ENCODE results near the gene GPR153.

GPR153 gene

DNA sequence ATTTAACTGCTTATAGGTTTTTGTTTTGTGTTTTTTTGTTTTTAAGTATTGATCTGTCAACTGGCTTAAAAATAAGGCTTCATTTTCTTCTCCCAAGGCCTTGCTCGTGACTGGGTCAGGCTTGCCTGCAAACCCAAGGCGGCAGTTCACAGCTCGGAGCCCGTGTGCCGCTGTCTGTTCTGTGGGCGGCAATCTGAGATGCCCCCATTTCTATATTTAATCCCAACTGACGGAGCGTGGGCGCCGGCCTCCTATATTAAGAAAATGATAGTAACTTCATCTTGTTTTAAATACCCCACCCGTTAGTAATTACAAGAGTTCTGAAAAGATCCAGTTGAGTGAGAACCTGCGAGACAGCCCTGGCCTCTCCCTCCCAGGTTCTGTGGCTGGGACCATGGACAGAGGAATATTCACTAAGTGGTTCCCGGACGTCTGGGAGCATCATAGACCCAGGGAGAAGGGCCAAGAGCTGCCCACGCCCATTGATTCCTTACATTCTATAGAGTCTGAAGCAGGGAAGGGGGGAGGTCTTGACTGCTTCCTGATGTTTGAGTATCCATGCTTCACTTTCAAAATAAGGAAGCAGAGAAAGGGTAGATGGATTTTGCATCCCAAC, 42.6 kb upstream of the GPR153 start:
- Histone ChIP-seq H3K27me3 (replicated peaks in 2 of 5; ENCODE audit: control insufficient read depth in 4 of 5, insufficient read depth in 5 of 5, low read length in 4 of 5) (no peaks in the 10 kb centered on the region), H3K4me3 (ENCODE audit: control insufficient read depth in 1 of 7, extremely low read depth in 1 of 7, insufficient read depth in 4 of 7, low read depth in 2 of 7, low read length in 6 of 7) (no peak overlapping the region), H3K9me3 (ENCODE audit: control extremely low read depth in 1 of 5, control insufficient read depth in 4 of 5, insufficient read depth in 2 of 5, low read depth in 1 of 5, low read length in 4 of 5) (peaks cover 0 to 12% (median 7%) of the 10 kb centered on the region in 5 experiments), H3K36me3 (ENCODE audit: control insufficient read depth in 4 of 4, insufficient read depth in 4 of 4, low read length in 3 of 4) (peaks cover 0 to 5% (median 2%) of the 10 kb centered on the region in 4 experiments), H3K4me1 (ENCODE audit: control extremely low read depth in 1 of 4, control insufficient read depth in 4 of 4, insufficient read depth in 4 of 4, low read length in 3 of 4) (no peaks in the 10 kb centered on the region), H3K27ac (ENCODE audit: insufficient read depth in 1 of 2, low read depth in 1 of 2, low read length in 2 of 2, poor library complexity in 1 of 2, severe bottlenecking in 2 of 2) (no peak overlapping the region)
- no peak for DNase-seq
- 96% methylated on average over 14 of the region's 15 CpGs for WGBS (ENCODE audit: insufficient coverage)
- CTCF ChIA-PET = no interaction called here
- POLR2A ChIA-PET = no interaction called here

- no peak overlapping the region for H3K27ac ChIP-seq (ENCODE audit: insufficient read depth in 1 of 2, low read depth in 1 of 2, low read length in 2 of 2, poor library complexity in 1 of 2, severe bottlenecking in 2 of 2)
- H3K4me1 ChIP-seq (ENCODE audit: control extremely low read depth in 1 of 4, control insufficient read depth in 4 of 4, insufficient read depth in 4 of 4, low read length in 3 of 4) = no peaks in the 10 kb centered on the region
- H3K36me3 ChIP-seq (ENCODE audit: control insufficient read depth in 4 of 4, insufficient read depth in 4 of 4, low read length in 3 of 4) = peaks cover 0 to 5% (median 2%) of the 10 kb centered on the region in 4 experiments
- H3K4me3 ChIP-seq (ENCODE audit: control insufficient read depth in 1 of 7, extremely low read depth in 1 of 7, insufficient read depth in 4 of 7, low read depth in 2 of 7, low read length in 6 of 7) = no peak overlapping the region
- CTCF ChIA-PET = no interaction called here
- 89% methylated on average over 7 of the region's 7 CpGs for WGBS (ENCODE audit: insufficient coverage)
- POLR2A ChIA-PET = no interaction called here
- no peak for DNase-seq
- peaks cover 0 to 4% (median 0%) of the 10 kb centered on the region in 5 experiments for H3K9me3 ChIP-seq (ENCODE audit: control extremely low read depth in 1 of 5, control insufficient read depth in 4 of 5, insufficient read depth in 2 of 5, low read depth in 1 of 5, low read length in 4 of 5)
- no peaks in the 10 kb centered on the region for H3K27me3 ChIP-seq (replicated peaks in 2 of 5; ENCODE audit: control insufficient read depth in 4 of 5, insufficient read depth in 5 of 5, low read length in 4 of 5)
Measured at GRCh38 chr1:6302568-6302967, 41.7 kb upstream of the GPR153 start.

GRCh38 chr1:6301526-6301925, 40.6 kb upstream of the GPR153 start:
- Histone ChIP-seq H3K27ac (ENCODE audit: insufficient read depth in 1 of 2, low read depth in 1 of 2, low read length in 2 of 2, poor library complexity in 1 of 2, severe bottlenecking in 2 of 2) (no peak overlapping the region), H3K36me3 (ENCODE audit: control insufficient read depth in 4 of 4, insufficient read depth in 4 of 4, low read length in 3 of 4) (peaks cover 0 to 5% (median 0%) of the 10 kb centered on the region in 4 experiments), H3K9me3 (ENCODE audit: control extremely low read depth in 1 of 5, control insufficient read depth in 4 of 5, insufficient read depth in 2 of 5, low read depth in 1 of 5, low read length in 4 of 5) (no peaks in the 10 kb centered on the region), H3K27me3 (replicated peaks in 2 of 5; ENCODE audit: control insufficient read depth in 4 of 5, insufficient read depth in 5 of 5, low read length in 4 of 5) (no peaks in the 10 kb centered on the region), H3K4me3 (ENCODE audit: control insufficient read depth in 1 of 7, extremely low read depth in 1 of 7, insufficient read depth in 4 of 7, low read depth in 2 of 7, low read length in 6 of 7) (no peak overlapping the region), H3K4me1 (ENCODE audit: control extremely low read depth in 1 of 4, control insufficient read depth in 4 of 4, insufficient read depth in 4 of 4, low read length in 3 of 4) (no peaks in the 10 kb centered on the region)
- POLR2A ChIA-PET = no interaction called here
- DNase-seq = no peak
- WGBS (ENCODE audit: insufficient coverage) = 100% methylated on average over 6 of the region's 8 CpGs
- CTCF ChIA-PET = no interaction called here

GRCh38 chr1:6300342-6301048, 39.6 kb upstream of the GPR153 start:
- Histone ChIP-seq H3K4me3 (ENCODE audit: control insufficient read depth in 1 of 7, extremely low read depth in 1 of 7, insufficient read depth in 4 of 7, low read depth in 2 of 7, low read length in 6 of 7) (no peak overlapping the region), H3K9me3 (ENCODE audit: control extremely low read depth in 1 of 5, control insufficient read depth in 4 of 5, insufficient read depth in 2 of 5, low read depth in 1 of 5, low read length in 4 of 5) (no peaks in the 10 kb centered on the region), H3K4me1 (ENCODE audit: control extremely low read depth in 1 of 4, control insufficient read depth in 4 of 4, insufficient read depth in 4 of 4, low read length in 3 of 4) (no peaks in the 10 kb centered on the region), H3K27me3 (replicated peaks in 2 of 5; ENCODE audit: control insufficient read depth in 4 of 5, insufficient read depth in 5 of 5, low read length in 4 of 5) (no peaks in the 10 kb centered on the region), H3K27ac (ENCODE audit: insufficient read depth in 1 of 2, low read depth in 1 of 2, low read length in 2 of 2, poor library complexity in 1 of 2, severe bottlenecking in 2 of 2) (no peak overlapping the region), H3K36me3 (ENCODE audit: control insufficient read depth in 4 of 4, insufficient read depth in 4 of 4, low read length in 3 of 4) (peaks cover 0 to 5% (median 0%) of the 10 kb centered on the region in 4 experiments)
- WGBS (ENCODE audit: insufficient coverage) = 98% methylated on average over 26 of the region's 32 CpGs
- ChIA-PET CTCF (no interaction called here), POLR2A (no interaction called here)
- DNase-seq = no peak

GRCh38 chr1:6299557-6300165, 38.8 kb upstream of the GPR153 start:
- Histone ChIP-seq H3K27me3 (replicated peaks in 2 of 5; ENCODE audit: control insufficient read depth in 4 of 5, insufficient read depth in 5 of 5, low read length in 4 of 5) (no peaks in the 10 kb centered on the region), H3K27ac (ENCODE audit: insufficient read depth in 1 of 2, low read depth in 1 of 2, low read length in 2 of 2, poor library complexity in 1 of 2, severe bottlenecking in 2 of 2) (no peak overlapping the region), H3K36me3 (ENCODE audit: control insufficient read depth in 4 of 4, insufficient read depth in 4 of 4, low read length in 3 of 4) (peaks cover 0 to 5% (median 0%) of the 10 kb centered on the region in 4 experiments), H3K4me3 (ENCODE audit: control insufficient read depth in 1 of 7, extremely low read depth in 1 of 7, insufficient read depth in 4 of 7, low read depth in 2 of 7, low read length in 6 of 7) (no peak overlapping the region), H3K4me1 (ENCODE audit: control extremely low read depth in 1 of 4, control insufficient read depth in 4 of 4, insufficient read depth in 4 of 4, low read length in 3 of 4) (peaks cover 0 to 6% (median 0%) of the 10 kb centered on the region in 4 experiments), H3K9me3 (ENCODE audit: control extremely low read depth in 1 of 5, control insufficient read depth in 4 of 5, insufficient read depth in 2 of 5, low read depth in 1 of 5, low read length in 4 of 5) (no peaks in the 10 kb centered on the region)
- no peak for DNase-seq
- CTCF ChIA-PET = no interaction called here
- WGBS (ENCODE audit: insufficient coverage) = 99% methylated on average over 11 of the region's 15 CpGs
- POLR2A ChIA-PET = no interaction called here

GRCh38 chr1:6298940-6299465, 38.1 kb upstream of the GPR153 start:
- CTCF ChIA-PET = no interaction called here
- Histone ChIP-seq H3K27me3 (replicated peaks in 2 of 5; ENCODE audit: control insufficient read depth in 4 of 5, insufficient read depth in 5 of 5, low read length in 4 of 5) (no peaks in the 10 kb centered on the region), H3K9me3 (ENCODE audit: control extremely low read depth in 1 of 5, control insufficient read depth in 4 of 5, insufficient read depth in 2 of 5, low read depth in 1 of 5, low read length in 4 of 5) (no peaks in the 10 kb centered on the region), H3K36me3 (ENCODE audit: control insufficient read depth in 4 of 4, insufficient read depth in 4 of 4, low read length in 3 of 4) (peaks cover 0 to 11% (median 0%) of the 10 kb centered on the region in 4 experiments), H3K4me3 (ENCODE audit: control insufficient read depth in 1 of 7, extremely low read depth in 1 of 7, insufficient read depth in 4 of 7, low read depth in 2 of 7, low read length in 6 of 7) (no peak overlapping the region), H3K27ac (ENCODE audit: insufficient read depth in 1 of 2, low read depth in 1 of 2, low read length in 2 of 2, poor library complexity in 1 of 2, severe bottlenecking in 2 of 2) (no peak overlapping the region), H3K4me1 (ENCODE audit: control extremely low read depth in 1 of 4, control insufficient read depth in 4 of 4, insufficient read depth in 4 of 4, low read length in 3 of 4) (peaks cover 0 to 9% (median 0%) of the 10 kb centered on the region in 4 experiments)
- WGBS (ENCODE audit: insufficient coverage) = 97% methylated on average over 7 of the region's 8 CpGs
- POLR2A ChIA-PET = no interaction called here
- DNase-seq = no peak

DNA sequence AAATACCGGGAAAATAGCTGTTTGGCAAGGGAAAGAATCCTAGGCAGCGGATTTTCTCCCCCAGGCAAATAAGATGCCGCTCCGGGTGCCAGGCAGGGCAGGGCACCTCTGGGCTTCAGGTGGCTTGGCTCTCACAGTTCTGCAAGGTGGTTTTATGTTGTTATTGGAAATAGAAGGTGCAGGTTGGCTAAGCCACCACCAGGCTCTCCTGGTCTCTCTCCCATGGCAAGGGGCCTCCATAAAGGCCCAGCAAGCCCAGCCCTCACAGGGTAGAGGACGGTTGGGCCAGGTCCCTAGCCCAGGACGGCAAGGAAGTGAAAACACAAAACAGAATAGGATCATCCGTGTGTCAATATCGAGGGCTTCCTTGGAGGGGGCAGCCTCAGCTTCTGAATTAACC, 37.6 kb upstream of the GPR153 start:
- CTCF ChIA-PET = no interaction called here
- 93% methylated on average over 8 of the region's 8 CpGs for WGBS (ENCODE audit: insufficient coverage)

More for the DNA sequence above, 37.6 kb upstream of the GPR153 start:
- Histone ChIP-seq H3K4me3 (ENCODE audit: control insufficient read depth in 1 of 7, extremely low read depth in 1 of 7, insufficient read depth in 4 of 7, low read depth in 2 of 7, low read length in 6 of 7) (no peak overlapping the region), H3K27me3 (replicated peaks in 2 of 5; ENCODE audit: control insufficient read depth in 4 of 5, insufficient read depth in 5 of 5, low read length in 4 of 5) (no peaks in the 10 kb centered on the region), H3K9me3 (ENCODE audit: control extremely low read depth in 1 of 5, control insufficient read depth in 4 of 5, insufficient read depth in 2 of 5, low read depth in 1 of 5, low read length in 4 of 5) (no peaks in the 10 kb centered on the region), H3K27ac (ENCODE audit: insufficient read depth in 1 of 2, low read depth in 1 of 2, low read length in 2 of 2, poor library complexity in 1 of 2, severe bottlenecking in 2 of 2) (no peak overlapping the region), H3K4me1 (ENCODE audit: control extremely low read depth in 1 of 4, control insufficient read depth in 4 of 4, insufficient read depth in 4 of 4, low read length in 3 of 4) (peaks cover 0 to 9% (median 0%) of the 10 kb centered on the region in 4 experiments), H3K36me3 (ENCODE audit: control insufficient read depth in 4 of 4, insufficient read depth in 4 of 4, low read length in 3 of 4) (peaks cover 0 to 15% (median 2%) of the 10 kb centered on the region in 4 experiments)
- POLR2A ChIA-PET = no interaction called here
- no peak for DNase-seq

Measured in common myeloid progenitor, CD34-positive (primary cell).